Superior temporal gyrus (tissue), 1 donor: ENCODE results near the gene CLPSL2.

Experiments
- DNase-seq: peaks from one replicate; pipeline ENCODE4 v3.0.0-alpha.2; 2016; ENCODE audit errors: extremely low spot score

The CLPSL2 gene

DNA sequence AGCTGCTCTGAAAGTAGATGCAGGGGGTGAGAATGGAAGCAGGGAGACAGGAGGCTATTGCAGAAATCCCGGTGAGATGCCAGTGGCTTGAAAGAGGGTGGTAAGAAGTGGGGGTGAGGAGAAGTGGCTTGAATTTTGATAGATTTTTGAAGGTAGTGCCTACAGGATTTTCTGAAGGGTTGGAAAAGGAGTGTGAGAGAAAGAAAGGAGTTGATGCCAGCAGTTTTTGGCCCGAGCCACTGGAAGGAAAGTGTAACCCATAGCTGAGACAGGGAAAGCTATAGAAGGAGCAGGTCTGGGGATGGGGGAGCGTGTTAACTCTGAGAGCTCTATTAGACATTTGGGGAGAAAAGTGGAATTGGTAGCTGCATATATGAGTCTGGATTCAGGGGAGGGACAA is 29.9 kb upstream of the CLPSL2 start:
- no peak for DNase-seq

- no peak for DNase-seq
Observed at GRCh38 chr6:35747877-35748276, 28.5 kb upstream of the CLPSL2 start.

- DNase-seq = no peak
Observed at GRCh38 chr6:35750557-35750956, 25.8 kb upstream of the CLPSL2 start.

DNA sequence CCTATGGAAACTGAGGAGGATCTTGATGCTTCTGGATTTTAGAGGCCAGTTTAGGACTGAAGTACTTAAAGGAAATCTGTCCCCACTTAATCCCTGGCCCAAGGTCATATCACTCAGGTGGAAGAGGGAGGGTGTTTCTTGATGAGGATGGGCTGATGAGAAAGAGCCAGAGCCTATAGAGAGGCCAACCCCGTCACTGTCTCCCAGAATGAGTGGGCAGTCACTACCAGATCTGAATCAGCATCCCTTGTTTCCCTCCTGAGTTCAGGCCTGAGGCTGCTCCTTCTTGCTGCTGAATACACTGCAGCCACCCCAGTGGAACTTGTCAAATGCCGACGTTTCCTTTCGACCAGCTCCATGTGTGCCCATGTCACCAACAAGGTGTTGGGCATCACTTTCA is 24.8 kb upstream of the CLPSL2 start:
- DNase-seq = no peak

- DNase-seq = no peak
Observed at GRCh38 chr6:35752330-35752729, 24.1 kb upstream of the CLPSL2 start.

DNA sequence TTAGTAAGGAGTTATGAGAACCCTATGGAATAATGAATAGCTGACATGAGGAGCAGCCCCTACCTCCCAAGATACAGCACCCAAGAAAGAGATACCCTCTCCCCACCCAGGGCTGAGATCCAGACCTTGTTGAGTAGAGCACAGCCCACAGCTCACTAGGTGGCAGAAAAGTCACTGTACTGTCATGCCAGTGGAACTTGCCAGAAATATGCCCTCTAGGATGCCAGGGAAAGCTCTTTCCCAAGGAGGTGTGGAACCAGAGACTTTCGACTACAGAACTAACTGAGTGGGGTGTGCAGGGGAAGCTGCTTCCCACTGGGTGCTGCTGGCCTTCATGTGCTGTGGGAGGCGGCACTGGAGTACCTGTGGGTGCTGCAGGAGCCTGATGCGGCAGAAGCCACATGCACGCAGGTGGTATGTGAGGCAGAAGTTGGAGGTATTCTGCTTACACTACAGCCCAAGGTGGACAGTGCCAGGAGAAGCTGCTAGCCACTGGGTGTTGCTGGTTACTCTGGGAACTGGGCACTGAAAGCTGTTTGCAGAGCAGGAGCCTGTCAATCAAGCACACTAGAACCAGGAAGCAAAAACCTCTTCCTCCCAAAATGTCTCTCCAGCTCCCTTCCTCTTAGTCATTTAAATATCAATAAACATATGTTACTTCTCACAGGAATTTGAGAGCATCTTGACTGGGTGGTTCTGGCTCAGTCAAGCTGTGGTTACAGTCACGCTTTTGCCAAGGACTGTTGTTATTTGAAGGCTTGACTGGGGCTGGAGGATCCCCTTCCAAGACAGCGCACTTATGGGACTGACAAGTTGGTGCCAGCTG is 21.7 kb upstream of the CLPSL2 start:
- DNase-seq = no peak

DNA sequence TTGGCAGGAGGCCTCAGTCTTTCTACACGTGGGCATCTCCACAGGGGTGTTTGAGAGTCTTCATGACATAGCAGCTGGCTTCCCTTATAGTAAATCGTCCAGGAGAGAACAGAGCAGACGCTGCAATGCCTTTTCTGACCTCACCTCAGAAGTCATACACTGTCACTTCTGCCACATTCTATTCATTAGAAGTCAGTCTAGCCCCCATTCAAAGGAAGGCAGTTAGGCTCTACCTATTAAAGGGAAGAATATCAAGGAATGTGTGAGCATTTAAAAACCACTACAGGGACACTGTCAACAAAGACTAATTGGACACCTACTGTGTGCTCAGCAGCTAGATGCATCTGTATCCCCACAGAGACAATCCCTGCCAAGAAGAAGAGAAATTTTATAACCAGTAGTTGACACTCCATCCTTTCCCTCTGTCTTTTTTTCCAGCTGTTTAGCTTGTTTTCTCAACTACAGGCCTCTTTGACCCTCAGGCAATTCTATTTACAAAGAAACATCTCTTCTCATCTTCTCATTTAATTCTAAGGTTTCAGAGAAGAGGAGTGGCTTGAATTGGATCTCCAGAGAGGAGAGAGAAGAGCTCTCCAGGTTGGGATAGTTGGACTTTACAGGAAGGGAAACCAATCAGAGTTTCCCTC is 21.0 kb upstream of the CLPSL2 start:
- no peak for DNase-seq

DNA sequence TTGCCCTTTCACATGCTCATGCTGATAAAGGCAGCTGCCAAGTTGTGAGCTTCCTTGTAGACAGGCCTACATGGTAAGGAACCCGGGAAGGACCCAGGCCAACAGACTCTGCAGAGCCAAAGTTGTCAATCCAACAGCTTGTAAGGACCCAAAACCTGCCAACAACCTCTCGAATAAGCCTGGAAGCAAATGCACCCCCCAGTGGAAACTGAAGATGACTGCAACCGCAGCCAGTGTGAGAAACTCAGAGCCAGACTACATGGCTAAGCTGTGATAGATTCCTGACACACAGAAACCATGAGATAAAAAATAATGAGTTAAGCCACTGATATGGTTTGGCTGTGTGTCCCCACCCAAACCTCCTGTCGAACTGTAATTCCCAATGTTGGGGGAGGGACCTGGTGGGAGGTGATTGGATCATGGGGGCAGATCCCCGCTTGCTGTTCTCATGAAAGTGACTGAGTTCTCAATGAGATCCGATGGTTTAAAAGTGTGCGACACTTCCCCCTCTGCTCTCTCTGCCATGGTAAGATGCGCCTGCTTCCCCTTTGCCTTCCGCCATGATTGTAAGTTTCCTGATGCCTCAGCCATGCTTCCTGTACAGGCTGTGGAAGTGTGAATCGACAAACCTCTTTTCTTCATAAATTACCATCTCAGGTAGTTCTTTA is 18.8 kb upstream of the CLPSL2 start:
- DNase-seq = no peak

DNA sequence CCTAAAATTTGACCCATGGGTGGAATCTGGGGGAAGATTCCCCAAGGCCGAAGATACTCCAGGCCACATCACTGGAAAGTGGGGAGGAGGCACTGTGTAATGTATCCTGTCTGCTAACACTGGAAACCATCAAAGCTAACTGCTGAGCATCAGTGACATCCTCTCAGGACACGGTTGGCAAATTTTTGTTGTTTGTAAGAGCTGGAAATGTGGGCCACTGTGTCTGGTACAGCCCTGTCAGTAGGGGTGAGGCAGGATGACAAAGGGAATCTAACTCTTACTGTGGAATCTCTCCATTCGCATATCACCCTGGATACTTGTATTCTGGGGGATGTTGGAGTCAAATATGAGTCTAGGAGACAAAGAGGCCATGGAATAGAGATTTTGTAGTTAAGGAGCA is 17.0 kb upstream of the CLPSL2 start:
- DNase-seq = no peak

- no peak for DNase-seq
Observed at GRCh38 chr6:35765739-35766138, 10.7 kb upstream of the CLPSL2 start.

GRCh38 chr6:35769211-35769610 is 7.2 kb upstream of the CLPSL2 start:
- DNase-seq = no peak

DNA sequence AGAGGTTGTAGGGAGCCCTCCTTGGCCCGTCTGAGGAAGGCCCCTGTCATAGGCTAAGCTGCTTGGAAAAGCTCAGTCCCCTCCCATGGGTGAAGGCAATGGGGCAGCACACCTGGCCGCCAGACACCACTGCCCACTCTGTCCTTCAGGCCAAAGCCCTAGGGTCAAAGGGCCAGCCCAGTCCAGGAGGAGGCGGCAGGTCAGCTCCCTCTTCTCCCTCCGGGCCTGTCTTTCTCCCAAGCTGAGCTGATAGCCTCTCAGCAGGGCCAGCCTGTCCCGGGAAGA is 5.1 kb upstream of the CLPSL2 start:
- no peak for DNase-seq

DNA sequence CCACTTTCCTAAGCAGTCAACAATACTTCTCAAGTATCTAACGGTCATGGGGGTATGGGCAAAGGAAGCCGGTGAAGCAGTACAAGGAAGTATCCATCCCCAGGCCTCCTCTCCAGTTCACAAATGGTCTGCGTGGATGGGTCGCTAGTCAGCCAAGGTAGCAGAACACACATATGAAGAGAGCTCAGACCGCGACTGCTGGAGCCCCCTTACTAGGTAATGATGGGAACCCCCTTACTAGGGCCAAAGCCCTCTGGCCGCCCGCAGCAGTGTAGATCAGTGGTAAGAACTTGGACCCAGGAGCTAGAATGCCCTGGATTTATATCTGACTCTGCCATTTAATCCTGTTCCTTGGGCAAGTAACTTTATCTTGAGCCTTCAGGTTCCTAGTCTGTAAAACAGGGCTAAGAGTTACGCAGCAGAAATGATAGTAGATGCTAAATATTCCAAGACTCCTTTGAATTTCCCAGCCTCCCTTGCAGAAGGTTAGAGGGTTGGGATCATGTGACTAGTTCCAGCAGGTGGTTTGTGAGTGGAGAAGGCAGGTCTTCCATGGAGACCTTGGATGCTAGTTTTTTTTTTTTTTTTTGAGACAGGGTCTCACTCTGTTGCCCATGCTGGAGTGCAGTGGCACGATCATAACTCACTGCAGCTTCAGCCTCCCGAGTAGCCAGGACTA is 2.1 kb upstream of the CLPSL2 start:
- no peak for DNase-seq

GRCh38 chr6:35775031-35775430 is 1.4 kb upstream of the CLPSL2 start:
- DNase-seq = no peak

DNA sequence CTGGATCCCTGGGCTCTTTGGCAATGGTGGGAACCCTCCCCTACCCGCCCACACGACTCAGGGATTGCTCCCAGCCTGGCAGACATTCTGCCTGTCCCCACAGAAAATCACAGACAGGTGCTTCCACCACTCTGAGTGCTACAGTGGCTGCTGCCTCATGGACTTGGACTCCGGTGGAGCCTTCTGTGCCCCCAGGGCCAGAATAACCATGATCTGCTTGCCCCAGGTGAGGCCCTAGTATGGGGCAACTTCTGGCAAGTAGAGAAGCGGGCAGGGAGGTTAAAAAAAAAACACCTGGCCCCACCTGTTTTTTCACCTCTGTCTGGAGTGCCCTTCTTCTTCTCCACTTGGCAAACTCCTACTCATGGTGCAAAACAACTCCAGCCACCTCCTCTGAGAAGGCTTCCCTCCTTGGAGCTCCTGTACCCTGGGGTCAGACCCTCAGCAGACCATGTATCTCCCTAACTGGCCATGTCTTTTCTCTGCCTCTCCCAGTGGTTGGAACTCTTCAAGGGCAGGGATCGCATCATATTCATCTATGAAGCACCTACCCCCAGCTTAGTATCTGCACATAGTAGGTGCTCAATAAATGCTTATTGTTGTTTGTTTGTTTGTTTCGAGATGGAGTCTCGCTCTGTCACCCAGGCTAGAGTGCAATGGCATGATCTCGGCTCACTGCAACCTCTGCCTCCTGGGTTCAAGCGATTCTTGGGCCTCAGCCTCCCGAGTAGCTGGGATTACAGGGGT is 1.1 kb downstream of the CLPSL2 start:
- DNase-seq = no peak

GRCh38 chr6:35778437-35778836 is 2.0 kb downstream of the CLPSL2 start:
- DNase-seq = no peak

- DNase-seq = no peak
Observed at GRCh38 chr6:35780719-35781118, 4.3 kb downstream of the CLPSL2 start, which contains the start of gene CLPSL1. TSS of gene CLPSL1 (plus strand) at chr6:35781019. CDS start at chr6:35781111, 92 bp downstream.

GRCh38 chr6:35781290-35781689 is 4.9 kb downstream of the CLPSL2 start:
- DNase-seq = no peak

- DNase-seq = no peak
Observed at GRCh38 chr6:35782424-35782823, 6.0 kb downstream of the CLPSL2 start.

DNA sequence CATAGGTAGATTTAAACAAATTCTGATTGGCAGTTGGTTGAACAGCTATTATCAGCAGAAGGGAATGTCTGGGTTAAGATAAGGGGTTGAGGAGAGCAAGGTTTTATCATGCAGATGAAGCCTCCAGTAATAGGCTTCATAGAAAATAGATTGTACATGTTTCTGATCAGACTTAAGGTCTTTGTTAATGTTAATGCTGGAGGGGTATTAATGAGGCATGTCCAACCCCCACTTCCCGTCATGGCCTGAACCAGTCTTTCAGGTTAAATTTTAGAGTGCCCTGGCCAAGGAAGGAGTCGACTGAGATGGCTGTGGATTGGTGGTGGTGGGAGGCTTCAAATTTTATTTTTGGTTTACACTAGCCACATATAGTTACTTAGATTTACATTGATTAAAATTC is 7.8 kb downstream of the CLPSL2 start:
- DNase-seq = no peak

DNA sequence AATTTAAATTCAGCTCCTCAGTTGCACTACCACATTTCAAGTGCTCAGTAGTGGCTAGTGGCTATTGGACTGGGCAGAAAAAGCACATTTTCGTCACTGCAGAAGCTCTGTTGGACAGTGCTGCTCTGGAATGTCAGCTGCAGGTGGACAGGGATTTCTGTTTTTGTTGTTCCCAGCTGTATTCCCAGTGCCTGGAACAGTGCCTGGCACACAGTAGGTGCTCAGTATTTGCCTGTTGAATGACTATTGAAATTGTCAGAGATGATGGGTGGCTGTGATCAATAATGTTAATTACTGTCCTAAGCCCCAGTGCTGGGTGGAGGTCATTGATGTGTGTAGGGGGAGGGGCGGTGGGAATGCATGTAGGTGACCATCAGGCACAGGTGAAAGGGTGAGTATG is 9.9 kb downstream of the CLPSL2 start:
- DNase-seq = no peak

DNA sequence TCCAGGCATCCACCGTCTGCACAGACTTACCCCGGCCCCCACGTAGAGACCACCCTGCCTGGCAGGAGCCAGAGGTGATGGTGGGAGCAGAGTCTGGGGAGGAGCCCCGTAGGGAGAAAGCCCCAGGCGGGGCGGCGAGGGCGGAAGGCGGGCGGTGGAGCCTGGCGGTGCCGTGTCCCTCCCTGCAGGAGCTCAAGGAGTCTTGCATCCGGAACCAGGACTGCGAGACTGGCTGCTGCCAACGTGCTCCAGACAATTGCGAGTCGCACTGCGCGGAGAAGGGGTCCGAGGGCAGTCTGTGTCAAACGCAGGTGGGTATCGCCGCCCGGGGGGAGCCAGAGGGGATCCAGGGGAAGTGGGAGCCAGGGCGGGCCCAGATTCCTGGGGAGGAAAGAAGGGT is 10.4 kb downstream of the CLPSL2 start:
- DNase-seq = no peak
